ENCODE measurements around the gene ZNF346.

DNA sequence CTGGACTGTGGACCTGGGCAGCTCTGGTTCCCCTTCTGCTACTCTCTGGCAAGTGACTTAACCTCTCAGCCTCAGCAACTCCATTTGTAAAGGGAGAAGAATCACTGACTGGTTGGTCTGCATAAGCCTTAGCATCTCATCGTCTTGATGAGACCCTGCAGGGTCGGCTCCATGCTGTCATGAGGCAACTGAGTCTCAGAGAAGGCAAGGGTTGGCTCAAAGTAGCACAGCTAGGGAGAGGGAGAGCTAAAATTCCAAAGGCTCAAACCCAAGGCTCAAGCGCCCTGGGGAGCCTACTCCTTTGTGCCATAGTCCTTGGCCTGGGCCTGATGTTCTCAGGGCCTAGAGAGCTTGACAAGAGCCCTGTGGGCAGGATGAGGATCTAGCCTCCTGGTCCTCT, 68.7 kb downstream of the ZNF346 start:
- TF ChIP-seq POLR2A (IDR thresholded peaks at IDR 0.05; ENCODE audit: low read length) (no peak), GATA1 (IDR thresholded peaks at IDR 0.05; ENCODE audit: low read depth, low read length) (no peak)
